CD1c-positive myeloid dendritic cell (primary cell): ENCODE data around the gene PACSIN3.
"Not testable (repeated sequence)": the region's sequence is repeated elsewhere in the genome, so short reads cannot be mapped to it uniquely, and the experiment has no call there.

Source experiments
- DNase-seq: peaks from one replicate; pipeline ENCODE4 v3.0.0-alpha.2; 2016; ENCODE audit errors: extremely low spot score

The PACSIN3 gene

GRCh38 chr11:47186076-47186699, at the start of gene PACSIN3:
Gene PACSIN3, minus strand, starts transcription at chr11:47186434. Its CDS starts 3,707 bp downstream, at chr11:47182727.
- DNase-seq = peak; percentile 48

- no peak for DNase-seq
These were observed 48.9 kb upstream of the PACSIN3 start for GRCh38 chr11:47235163-47235562.

GRCh38 chr11:47234669-47235100, 48.5 kb upstream of the PACSIN3 start:
- DNase-seq = no peak

GRCh38 chr11:47233989-47234668, 47.9 kb upstream of the PACSIN3 start:
- DNase-seq = peak; percentile 34

GRCh38 chr11:47233051-47233450, 46.8 kb upstream of the PACSIN3 start:
- no peak for DNase-seq

- DNase-seq = no peak
These were observed 42.9 kb upstream of the PACSIN3 start for GRCh38 chr11:47229161-47229560.

GRCh38 chr11:47225552-47226400, 39.5 kb upstream of the PACSIN3 start:
- DNase-seq = peak; percentile 48

GRCh38 chr11:47222696-47223095, 36.5 kb upstream of the PACSIN3 start:
- DNase-seq = no peak

- DNase-seq = no peak
These were observed 34.2 kb upstream of the PACSIN3 start for GRCh38 chr11:47220401-47220821.

- peak; percentile 75 for DNase-seq
These were observed 30.0 kb upstream of the PACSIN3 start for GRCh38 chr11:47216121-47216798.

- DNase-seq = no peak
These were observed 29.2 kb upstream of the PACSIN3 start for GRCh38 chr11:47215366-47215910.

GRCh38 chr11:47213950-47214565, 27.8 kb upstream of the PACSIN3 start:
- peak; percentile 92 for DNase-seq

GRCh38 chr11:47212938-47213337, 26.7 kb upstream of the PACSIN3 start:
- DNase-seq = no peak

- no peak for DNase-seq
These were observed 22.4 kb upstream of the PACSIN3 start for GRCh38 chr11:47208628-47209027.

- DNase-seq = not testable (repeated sequence)
These were observed 21.8 kb upstream of the PACSIN3 start for GRCh38 chr11:47208008-47208552.

- no peak for DNase-seq
These were observed 21.2 kb upstream of the PACSIN3 start for GRCh38 chr11:47207459-47207858.

- DNase-seq = not testable (repeated sequence)
These were observed 20.3 kb upstream of the PACSIN3 start for GRCh38 chr11:47206577-47206976.

- no peak for DNase-seq
These were observed 18.4 kb upstream of the PACSIN3 start for GRCh38 chr11:47204637-47204989.

- no peak for DNase-seq
These were observed 16.3 kb upstream of the PACSIN3 start for GRCh38 chr11:47202576-47202975.

- no peak for DNase-seq
These were observed 14.8 kb upstream of the PACSIN3 start for GRCh38 chr11:47201015-47201414.

- DNase-seq = not testable (repeated sequence)
These were observed 11.9 kb upstream of the PACSIN3 start for GRCh38 chr11:47198161-47198560.
